ENCODE measurements around the gene BAG1.

The BAG1 gene

GRCh38 chr9:33254211-33254610, 10.3 kb downstream of the BAG1 start:
- no peak for DNase-seq (ENCODE audit: extremely low spot score)
- CTCF ChIA-PET, result no interaction called here
- TF ChIP-seq CTCF (IDR thresholded peaks at IDR 0.05; ENCODE audit: control extremely low read depth, extremely low read depth, low read depth, missing control alignments), result no peak

GRCh38 chr9:33250458-33250995, 14.0 kb downstream of the BAG1 start:
- no peak for TF ChIP-seq CTCF (IDR thresholded peaks at IDR 0.05; ENCODE audit: control extremely low read depth, extremely low read depth, low read depth, missing control alignments)
- no peak for DNase-seq (ENCODE audit: extremely low spot score)
- CTCF ChIA-PET, result no interaction called here
- POLR2A ChIA-PET, result no interaction called here

More at GRCh38 chr9:33254211-33254610, 10.3 kb downstream of the BAG1 start:
- POLR2A ChIA-PET, result interaction anchor here (0.7 kb wide), 2 partner anchors 13 to 61 kb away, joined by 3 to 9 read pairs; no protein-coding TSS in a partner anchor

DNA sequence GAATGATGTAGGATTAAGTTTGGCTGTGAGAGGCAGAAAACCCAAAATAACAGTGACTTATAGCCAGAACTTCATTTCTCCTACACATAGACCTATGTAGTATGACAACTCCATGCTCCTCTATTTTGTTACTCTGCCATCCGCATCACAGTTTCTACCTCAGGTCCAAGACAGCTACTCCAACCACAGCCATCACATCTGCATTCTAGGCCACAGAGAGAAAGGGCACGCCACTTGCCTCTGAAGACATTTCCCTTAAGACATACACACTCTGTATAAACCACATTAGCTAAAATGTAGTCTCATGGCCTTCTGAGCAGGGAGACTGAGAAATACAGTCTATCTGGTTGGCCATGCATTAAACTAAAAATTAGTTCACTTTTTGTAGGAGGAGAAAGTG, 14.5 kb downstream of the BAG1 start:
- no peak for TF ChIP-seq CTCF (IDR thresholded peaks at IDR 0.05; ENCODE audit: control extremely low read depth, extremely low read depth, low read depth, missing control alignments)
- ChIA-PET CTCF (no interaction called here), POLR2A (no interaction called here)
- no peak for DNase-seq (ENCODE audit: extremely low spot score)

- ChIA-PET POLR2A (interaction anchor here (0.9 to 1.1 kb wide), 3 partner anchors 16 to 224 kb away, joined by 3 to 4 read pairs (median 3); partner anchors contain the start of gene DNAJA1), CTCF (interaction anchor here (0.8 to 1.6 kb wide), 6 partner anchors 9 to 277 kb away, joined by 3 to 4 read pairs (median 3); no protein-coding TSS in a partner anchor)
- TF ChIP-seq CTCF (IDR thresholded peaks at IDR 0.05; ENCODE audit: control extremely low read depth, extremely low read depth, low read depth, missing control alignments), result no peak
- no peak for DNase-seq (ENCODE audit: extremely low spot score)
Measured at GRCh38 chr9:33249087-33249658, 15.3 kb downstream of the BAG1 start.

DNA sequence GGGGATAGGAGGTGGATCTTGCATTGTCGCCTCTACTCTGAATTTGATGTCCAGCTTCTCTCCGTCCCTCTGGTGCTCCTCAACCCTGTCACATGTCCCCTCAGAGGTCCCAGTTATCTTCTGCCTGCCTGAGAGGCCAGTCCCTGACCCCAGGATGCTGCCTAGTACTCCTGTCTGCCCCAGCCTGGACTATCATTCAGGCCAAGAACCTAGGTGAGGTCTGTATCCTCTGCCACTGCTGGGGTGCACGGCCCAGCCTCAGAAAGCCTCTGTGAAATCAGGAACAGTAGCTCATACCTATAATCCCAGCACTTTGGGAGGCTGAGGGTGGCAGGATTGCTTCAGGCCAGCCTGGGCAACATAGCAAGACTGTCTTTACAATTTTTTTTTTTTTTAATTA, 15.9 kb downstream of the BAG1 start:
- TF ChIP-seq CTCF (IDR thresholded peaks at IDR 0.05; ENCODE audit: control extremely low read depth, extremely low read depth, low read depth, missing control alignments), result no peak
- ChIA-PET CTCF (interaction anchor here (0.8 to 1.6 kb wide), 7 partner anchors 9 to 276 kb away, joined by 3 to 4 read pairs (median 3); no protein-coding TSS in a partner anchor), POLR2A (interaction anchor here (0.9 to 1.1 kb wide), 3 partner anchors 15 to 224 kb away, joined by 3 to 4 read pairs (median 3); partner anchors contain the start of gene DNAJA1)
- no peak for DNase-seq (ENCODE audit: extremely low spot score)

DNA sequence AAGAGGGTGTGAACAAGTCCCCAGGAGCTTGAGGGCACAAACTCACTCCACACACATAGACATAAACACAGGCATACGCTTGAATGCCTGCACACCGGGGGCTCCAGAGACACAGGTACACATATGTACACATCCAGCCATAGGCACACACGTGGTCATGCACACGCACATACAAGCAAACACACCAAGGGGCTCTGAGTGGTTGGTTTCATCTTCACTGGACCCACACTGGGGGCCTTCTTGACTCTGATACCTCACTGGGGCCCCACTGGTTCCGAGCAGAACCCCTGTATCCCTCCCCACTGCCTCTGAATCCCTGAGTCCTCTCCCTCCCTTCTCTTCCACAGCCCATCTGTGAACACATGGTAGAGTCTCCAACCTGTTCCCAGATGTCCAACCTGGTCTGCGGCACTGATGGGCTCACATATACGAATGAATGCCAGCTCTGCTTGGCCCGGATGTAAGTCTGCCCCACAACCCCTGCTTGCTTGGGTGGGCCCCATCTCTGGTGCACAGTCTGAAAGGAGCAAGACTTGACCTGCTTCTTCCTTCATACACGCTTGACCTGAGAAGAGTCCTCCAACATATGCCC, 18.1 kb downstream of the BAG1 start:
- ChIA-PET CTCF (interaction anchor here (0.9 to 4.9 kb wide), 2 partner anchors 12 to 41 kb away, joined by 3 to 29 read pairs; no protein-coding TSS in a partner anchor), POLR2A (no interaction called here)
- TF ChIP-seq CTCF (IDR thresholded peaks at IDR 0.05; ENCODE audit: control extremely low read depth, extremely low read depth, low read depth, missing control alignments), result no peak
- no peak for DNase-seq (ENCODE audit: extremely low spot score)
